ENCODE measurements around the gene MRAP2.
"Not testable (repeated sequence)": the region's sequence is repeated elsewhere in the genome, so short reads cannot be mapped to it uniquely, and the experiment has no call there.

The MRAP2 gene

DNA sequence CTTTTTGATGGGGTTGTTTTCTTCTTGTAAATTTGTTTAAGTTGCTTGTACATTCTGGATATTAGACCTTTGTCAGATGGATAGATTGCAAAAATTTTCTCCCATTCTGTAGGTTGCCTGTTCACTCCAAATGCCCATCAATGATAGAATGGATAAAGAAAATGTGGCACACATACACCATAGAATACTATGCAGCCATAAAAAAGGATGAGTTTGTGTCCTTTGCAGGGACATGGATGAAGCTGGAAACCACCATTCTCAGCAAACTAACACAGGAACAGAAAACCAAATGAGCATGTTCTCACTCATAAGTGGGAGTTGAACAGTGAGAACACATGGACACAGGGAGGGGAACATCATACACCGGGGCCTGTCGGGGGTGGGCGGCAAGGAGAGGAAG, 1.6 kb upstream of the MRAP2 start:
- not testable (repeated sequence) for DNase-seq (ENCODE audit: low read depth)

DNA sequence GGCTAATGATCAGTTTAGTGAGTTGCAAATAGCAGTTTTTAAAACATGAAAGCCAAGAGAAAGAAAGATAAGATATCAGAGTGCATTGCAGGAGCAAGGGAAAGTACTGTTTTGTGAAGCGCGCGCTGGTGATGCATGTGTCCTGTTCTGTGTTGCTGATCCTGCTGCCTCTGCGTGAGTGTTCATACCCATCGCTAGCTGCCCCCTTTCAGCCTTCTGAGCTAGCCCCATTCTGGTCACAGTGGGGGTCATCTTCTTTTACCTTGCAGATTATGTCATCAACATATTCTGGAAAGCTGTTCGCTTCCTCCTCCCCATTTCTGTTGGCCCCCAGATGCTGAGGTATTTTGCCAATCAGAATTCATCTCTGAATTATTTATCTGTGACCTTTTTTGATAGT, 1.9 kb downstream of the MRAP2 start:
- DNase-seq (ENCODE audit: low read depth), result no peak

DNA sequence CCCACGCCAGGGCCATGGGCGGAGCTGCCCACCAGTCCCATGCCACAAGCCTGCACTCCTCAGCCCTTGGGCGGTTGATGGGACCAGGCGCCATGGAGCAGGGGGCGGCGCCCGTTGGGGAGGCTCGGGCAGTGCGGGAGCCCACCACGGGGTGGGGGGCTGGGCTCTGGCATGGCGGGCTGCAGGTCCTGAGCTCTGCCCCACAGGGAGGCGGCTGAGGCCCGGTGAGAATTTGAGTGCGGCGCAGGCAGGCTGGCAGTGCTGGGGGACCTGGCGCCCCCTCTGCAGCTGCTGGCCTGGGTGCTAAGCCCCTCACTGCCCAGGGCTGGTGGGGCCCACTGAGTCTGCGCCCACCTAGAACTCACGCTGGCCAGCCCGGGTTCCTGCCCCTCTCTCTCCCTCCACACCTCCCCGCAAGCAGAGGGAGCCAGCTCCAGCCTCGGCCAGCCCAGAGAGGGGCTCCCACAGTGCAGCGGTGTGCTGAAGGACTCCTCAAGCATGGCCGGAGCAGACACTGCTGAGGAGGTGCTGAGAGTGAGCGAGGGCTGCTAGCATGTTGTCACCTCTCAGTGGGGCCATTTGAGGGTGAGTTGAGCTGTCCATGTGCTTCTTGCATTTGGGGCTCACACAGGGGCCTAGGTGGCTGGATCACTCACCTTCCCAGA, 4.0 kb downstream of the MRAP2 start:
- no peak for DNase-seq (ENCODE audit: low read depth)

DNA sequence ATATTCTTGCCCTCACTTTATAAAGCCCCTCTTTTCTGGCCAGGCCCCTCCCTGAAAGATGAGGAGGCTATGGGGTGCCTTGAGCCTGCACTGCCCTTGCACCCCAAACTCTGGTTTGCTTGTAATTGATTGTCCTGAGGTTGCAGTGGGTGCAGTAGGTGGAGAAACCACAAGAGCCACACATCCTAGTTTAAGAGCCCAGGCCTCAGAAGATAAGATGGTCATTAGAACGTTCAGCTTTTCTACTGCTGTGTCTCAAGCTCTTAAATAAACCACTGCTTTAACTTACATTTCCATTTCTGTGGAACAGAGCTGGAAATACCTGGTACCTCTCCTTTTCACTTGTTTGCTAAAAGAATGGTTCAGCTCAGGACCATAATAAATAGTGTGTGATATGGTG, 9.0 kb downstream of the MRAP2 start:
- no peak for DNase-seq (ENCODE audit: low read depth)

DNA sequence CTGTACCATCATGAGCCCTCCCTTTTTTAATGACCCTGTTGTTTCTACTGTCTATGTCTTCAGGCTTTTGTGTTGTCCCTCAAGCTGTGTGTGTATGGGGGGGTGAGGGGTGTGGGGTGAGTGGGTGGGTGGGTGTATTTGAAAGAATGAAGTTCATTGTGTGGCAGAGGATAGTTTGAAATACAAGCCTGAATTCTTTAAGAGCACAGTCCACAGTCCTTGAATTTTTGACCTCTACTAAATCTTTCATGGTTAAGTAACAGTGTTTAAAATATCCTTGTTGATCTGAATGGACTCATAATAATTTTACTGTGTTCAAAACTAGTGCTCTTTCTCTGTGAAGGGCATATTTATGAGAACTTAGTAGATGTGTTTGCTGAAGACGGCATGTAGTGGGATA, 10.0 kb downstream of the MRAP2 start:
- DNase-seq (ENCODE audit: low read depth), result no peak

DNA sequence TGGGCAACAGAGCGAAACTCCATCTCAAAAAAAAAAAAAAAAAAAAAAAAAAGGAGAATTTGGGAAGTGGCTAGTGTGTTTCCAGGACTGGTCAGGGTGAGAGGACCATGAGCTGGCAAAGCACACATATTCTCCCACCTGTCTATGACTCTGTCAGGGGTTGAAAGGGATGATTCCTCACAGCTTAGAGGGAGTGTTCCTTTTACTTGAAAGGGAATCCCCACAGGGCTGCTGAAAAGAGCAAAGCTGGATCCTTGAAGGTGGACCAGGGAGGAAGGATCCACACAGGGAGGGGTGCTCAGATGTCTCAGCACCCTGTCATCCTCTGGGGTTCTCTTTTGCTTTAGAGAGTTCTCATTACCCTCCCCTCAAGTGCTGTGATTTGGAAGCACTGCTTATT, 13.2 kb downstream of the MRAP2 start:
- DNase-seq (ENCODE audit: low read depth), result no peak

DNA sequence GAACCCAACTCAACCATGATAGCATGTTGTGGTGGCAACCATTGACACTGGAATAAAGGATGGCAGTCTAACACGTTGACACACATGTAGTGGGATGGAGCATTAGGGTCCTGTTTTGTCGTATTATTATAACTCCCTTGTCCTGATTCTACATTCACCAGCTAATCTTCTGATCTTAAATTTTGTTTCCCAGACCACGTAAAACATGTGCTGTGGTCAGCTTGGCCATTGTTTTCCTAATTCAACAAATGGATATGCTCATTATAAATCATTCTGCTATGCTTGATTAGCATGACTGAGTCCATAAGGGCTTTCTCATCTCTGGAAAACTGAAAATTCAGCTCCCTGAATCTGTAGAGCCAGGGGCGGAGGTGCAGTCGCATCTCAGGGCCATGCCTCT, 15.0 kb downstream of the MRAP2 start:
- DNase-seq (ENCODE audit: low read depth), result no peak

DNA sequence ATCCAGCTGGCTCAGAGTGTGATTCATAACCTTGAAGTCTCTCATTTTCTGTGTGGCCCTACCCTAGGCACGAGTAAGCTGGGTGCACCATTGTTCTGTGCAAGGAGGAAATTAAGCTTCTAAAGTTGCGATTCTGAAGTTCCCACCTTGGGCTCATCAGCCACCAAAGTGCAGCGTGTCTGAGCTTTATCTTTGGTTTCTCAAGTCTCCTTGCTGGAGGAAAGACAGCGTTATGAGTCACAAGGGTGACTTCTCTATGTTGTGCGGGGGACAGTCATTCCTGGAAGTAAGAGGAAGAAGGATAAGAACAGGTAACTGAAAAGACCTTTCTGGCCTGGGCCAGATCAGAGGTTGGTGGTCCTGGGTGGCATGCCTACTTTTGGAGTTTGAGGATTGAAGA, 16.8 kb downstream of the MRAP2 start:
- no peak for DNase-seq (ENCODE audit: low read depth)

DNA sequence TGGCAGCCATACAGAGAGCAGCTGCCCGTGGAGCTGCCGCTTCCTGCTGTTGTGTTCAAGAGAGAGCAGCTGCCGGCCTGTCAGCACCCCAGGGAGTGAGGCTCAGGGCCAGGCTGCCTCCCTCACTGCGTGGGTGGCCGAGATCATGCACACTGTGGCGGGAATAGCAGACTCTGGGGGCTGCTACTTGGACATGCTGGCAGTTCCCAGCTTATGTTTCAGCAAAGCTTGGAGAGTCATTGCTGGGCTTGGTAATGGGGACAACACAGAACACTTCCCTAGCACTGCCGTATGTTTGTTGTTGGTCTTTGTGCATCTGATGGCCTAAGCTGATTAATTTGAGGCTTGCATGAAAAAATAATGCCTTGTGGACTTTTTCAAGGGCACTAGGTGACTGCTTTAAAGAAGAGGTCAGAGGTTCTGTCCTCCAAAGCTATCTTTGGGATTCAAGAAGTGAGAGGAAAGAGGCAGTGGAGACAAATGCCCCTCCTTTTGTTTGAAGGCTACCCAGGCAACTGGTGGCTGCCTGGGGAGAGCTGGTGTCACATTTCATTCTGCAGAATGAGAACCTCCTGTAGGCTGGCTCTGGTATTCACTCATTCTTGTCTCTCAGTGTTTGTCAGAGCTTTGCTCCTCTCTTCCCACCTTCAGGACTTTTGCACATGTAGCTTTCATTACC, 18.8 kb downstream of the MRAP2 start:
- DNase-seq (ENCODE audit: low read depth), result no peak

DNA sequence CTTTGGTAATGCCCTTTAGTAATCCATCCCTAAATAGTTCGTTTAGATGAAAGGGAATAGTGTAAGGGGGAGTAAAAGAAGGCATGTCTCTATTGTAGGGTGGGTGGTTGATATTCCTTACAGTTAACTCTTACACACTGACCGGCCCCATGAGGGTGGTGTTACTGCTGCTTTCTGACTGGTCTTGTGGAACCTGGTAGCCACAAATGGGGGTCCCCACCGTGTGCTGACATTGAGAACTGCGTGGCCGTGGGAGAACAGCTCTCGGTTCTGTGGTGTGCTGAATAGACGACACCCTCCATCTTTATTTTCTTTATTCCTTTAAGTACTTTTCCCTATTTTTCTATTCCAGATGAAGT, 19.3 kb downstream of the MRAP2 start:
- DNase-seq (ENCODE audit: low read depth), result no peak

DNA sequence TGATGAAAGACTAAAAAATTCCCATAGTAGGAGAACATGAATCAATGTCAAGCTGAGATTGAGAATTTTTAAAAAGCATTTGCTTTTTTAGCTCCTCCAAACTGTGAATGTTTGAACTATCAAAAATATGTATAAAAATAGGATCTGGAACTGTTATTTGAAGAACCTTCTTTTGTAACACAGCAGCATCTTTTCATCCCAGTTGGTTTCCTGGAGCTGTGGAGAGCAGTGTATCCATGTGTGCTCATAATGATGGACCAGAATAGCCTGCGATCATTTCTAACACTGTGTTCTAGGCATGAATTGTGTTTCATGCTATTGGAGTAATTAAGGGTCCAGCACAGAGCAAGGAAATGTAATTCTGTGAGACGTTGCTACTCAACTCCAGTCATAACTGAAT, 22.1 kb downstream of the MRAP2 start:
- DNase-seq (ENCODE audit: low read depth), result no peak

DNA sequence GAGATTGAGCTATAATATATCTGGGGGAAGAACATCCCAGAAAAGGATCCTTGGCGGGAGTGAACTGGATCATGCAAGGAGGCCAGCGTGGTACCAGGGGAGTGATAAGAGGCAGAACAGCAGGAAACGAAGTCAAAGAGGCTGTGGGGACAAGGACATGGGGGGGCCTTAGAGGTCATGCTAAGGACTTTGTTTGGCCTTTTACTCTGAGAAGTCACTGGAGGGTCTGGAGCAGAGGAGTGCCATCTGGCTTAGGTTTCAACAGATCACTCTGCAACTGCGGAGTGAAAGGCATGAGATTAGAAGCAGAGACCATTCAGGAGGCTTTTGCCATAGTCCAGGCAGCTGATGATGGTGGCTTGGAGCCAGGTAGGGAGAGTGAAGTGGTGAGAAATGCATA, 24.3 kb downstream of the MRAP2 start:
- DNase-seq (ENCODE audit: low read depth), result no peak

DNA sequence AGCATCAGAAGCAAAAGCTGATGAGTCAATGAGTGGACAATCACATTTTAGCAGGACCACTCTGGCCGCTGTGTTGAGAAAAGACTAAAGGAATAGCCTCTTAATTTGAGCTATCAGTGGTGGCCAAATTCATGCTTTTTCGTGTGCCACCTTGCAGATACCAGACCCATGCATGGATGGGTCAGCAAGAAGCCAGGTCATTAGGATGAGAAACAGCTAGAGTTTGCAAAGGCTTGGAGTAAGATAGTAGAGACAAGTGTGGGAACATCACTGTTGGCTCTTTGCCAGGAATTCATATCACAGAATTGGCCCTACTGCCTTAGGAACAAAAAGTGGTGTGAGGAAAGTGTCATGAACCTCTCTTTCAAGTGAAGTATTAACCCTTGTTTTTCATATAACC, 25.5 kb downstream of the MRAP2 start:
- no peak for DNase-seq (ENCODE audit: low read depth)

DNA sequence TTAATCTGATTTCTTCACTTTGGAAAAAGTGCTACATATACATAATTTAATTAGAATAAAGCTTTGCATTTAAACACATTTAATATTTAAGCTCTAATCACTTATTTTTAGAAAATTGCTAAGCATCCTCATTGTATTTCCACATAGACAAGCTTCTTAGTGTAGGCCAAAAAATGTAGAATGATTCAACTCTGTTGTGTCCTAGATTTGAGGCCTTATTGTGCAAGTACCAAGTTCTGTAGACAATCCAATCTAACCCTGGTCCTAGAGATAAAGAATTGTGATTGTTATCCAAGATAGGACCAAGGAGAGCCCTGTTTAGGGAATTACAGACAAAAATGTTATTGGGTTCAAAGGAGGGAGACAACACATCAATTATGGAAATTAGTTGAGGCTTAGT, 27.6 kb downstream of the MRAP2 start:
- DNase-seq (ENCODE audit: low read depth), result no peak

DNA sequence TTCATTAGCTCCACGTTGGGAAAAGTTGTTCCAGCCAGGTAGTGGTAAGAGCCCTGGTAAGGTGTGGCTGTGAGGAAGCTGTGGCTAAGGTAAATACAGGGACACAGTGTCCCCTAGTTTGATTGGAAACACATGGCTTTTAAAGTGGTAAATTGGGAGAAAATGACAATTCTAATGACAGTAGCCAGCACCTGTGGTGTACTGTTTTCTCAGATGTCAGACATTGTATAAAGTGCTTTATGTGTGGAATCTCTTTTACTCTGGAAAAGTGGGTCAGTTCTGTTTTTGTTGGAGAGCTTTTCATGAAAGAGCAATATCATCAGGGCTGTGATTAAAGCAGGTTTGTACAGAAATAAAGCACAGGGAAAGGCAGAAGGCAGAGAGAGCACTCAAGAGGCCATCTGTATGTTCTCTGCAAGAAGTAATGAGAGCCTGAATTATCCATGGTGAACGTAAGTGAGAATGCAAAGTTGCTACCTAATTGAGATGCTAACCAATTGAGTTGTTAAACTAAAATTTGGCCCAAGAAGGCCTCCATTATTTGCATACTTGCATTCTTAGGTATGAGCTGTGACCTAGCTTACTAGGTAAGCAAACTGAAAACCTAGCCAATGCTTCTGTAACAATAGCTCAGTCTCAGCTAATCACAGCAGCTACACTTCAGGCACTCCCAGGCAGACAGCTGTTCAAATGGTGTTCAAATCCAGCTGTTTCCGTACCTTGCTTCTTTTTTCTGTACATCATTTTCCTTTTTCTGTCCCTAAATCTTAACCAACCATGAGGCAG, 28.2 kb downstream of the MRAP2 start:
- DNase-seq (ENCODE audit: low read depth), result no peak

DNA sequence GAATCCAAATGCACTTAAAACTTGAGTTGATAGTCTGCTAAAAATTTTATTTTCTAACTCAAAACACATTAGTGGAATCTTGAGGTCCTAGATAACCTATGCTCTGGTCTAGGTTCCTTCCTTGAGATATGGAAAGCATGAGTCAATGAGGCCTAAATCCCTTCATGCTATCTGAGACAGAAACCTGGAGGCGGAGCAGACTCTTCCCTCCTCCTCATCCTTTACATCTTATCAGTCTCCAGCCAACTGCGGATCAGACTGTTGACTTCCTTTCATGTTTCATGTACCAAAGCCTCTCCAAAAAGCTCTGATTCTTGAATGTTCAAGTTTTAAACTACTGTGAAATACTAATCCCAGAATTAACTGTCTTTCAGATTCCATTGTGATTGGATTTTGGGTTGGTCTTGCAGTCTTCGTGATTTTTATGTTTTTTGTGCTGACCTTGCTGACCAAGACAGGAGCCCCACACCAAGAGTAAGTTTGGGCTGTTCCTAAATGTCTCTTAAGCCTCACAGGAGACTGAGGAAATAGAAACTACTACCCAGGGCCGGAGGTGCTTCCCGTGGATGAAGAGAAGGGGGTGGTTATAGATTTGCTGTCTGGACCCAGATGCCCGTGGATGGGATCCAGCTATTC, 29.1 kb downstream of the MRAP2 start:
- no peak for DNase-seq (ENCODE audit: low read depth)

DNA sequence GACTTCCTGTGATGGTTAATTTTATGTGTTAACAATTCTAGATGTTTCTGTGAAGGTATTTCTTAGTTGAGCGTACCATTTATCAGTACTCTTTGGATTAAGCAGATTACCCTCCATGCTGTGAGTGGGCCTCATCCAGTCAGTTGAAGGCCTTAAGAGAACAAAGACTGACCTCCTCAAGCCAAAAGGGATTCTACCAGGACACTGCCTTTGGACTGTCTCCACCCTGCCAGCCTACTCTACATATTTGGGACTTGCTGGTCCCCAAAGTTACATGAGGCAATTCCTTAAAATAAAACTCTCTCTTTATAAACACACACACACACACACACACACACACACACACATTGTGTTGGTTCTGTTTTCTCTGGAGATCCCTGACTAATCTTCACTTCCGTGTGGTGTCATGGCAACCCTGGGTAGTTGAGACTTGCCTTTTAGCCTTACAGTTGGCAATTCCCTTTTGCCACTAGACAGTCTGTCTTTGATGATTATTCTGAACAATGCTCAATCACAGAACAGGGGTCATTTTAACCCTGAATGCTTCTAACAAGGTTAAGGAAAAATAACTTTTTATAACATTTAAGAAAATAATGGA, 32.2 kb downstream of the MRAP2 start:
- DNase-seq (ENCODE audit: low read depth), result no peak

DNA sequence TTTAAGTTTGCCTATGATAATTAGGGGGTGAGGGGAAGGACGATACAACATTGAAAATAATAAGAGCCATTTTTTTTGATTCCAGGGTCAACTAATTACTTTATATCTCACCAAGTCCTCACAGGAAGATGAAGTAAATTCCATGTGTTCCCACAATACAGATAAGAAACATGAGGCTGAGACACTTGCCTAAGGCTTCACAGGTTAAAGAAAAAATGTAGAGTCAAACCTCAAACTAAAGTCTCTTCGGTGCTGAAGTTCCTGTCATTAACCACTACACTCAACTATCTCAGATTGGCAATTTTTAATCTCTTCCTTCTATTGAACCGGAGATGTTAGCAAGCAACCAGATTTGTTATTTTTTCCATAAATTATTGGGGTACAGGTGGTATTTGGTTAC, 33.0 kb downstream of the MRAP2 start:
- no peak for DNase-seq (ENCODE audit: low read depth)

DNA sequence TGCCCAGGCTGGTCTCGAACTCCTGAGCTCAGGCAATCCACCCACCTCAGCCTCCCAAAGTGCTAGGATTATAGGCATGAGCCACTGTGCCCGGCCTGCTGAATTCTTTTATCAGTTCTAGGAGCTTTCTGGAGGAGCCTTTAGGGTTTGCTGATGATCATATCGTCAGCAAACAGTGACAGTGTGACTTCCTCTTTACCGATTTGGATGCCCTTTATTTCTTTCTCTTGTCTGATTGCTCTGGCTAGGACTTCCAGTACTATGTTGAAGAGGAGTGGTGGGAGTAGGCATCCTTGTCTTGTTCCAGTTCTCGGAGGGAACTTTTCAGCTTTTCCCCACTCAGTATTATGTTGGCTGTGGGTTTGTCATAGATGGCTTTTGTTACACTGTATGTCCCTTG, 35.3 kb downstream of the MRAP2 start:
- DNase-seq (ENCODE audit: low read depth), result not testable (repeated sequence)

DNA sequence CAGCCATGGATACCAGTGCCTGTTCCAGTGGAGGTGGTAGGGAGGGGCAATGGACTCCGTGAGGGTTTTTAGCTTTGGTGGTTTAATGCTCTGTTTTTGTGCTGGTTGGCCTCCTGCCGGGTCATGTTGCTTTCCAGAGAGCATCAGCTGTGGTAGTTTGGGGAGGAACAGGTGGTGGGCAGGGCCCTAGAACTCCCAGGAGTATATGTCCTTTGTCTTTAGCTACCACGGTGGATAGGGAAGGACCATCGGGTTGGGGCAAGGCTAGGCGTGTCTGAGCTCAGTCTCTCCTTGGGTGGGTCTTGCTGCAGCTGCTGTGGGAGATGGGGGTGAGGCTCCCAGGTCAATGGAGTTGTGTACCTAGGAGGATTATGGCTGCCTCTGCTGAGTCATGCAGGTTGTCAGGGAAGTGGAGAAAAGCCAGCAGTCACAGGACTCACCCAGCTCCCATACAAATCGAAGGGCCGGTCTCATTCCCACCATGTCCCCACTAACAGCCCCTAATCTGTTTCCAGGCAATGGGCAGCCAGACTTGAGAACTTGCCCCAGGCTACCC, 38.9 kb downstream of the MRAP2 start:
- DNase-seq (ENCODE audit: low read depth), result no peak

DNA sequence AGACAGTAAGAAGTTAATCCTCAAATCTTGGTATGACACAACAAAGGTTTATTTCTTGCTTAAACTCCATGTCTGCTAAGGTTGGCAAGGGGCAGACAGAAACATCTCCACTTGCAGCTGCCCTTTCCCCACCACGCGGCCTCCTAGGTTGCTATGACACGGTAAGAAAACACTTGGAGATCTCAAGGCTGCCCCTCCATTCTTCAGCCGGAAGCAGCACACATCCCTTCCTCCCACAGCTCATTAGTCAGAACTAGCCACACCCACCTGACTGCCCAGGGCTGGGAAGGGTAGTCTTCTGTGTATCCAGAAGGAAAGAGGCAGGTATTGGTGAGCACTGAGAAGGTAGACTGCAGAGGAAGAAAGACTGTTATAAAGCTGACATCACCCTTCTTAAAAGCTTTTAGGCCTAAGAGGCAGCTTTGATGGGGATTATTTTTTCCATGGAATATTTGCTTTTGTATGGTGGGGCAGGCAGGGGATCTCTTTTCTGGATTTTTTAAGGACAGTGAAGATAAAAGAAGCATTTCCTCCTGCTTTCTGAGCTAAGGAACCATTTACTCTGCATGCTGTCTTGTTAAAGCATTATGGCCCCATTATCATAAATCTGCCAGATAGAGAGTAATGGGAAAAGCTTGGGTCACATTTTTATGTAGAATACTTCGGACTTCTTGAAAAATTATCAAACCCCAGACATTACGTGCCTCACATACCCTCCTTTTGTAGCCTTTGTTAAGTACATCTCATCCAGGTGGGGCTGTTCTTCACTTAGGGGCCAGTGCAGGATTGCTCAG, 41.6 kb downstream of the MRAP2 start:
- no peak for DNase-seq (ENCODE audit: low read depth)
